Mononuclear cell (primary cell): ENCODE data around the gene PLEK. TPM values are rescaled to one million over a fixed set of nuclear protein-coding genes. Genes with fewer than 3 reads are reported as not detected.
A peak's percentile ranks its signal among the peaks of the same experiment; 100 is the strongest.

ENCODE experiments used
- H3K27me3 ChIP-seq: 2 replicates; pipeline ENCODE4 v1.6.0; 2011; ENCODE audit warnings: low read length, control low read depth; ENCODE audit not compliant: insufficient read depth
- H3K4me1 ChIP-seq: 2 replicates; pipeline ENCODE4 v1.5.1; 2011; ENCODE audit warnings: mild to moderate bottlenecking, low read length, control low read depth; ENCODE audit not compliant: insufficient read depth
- H3K4me3 ChIP-seq: 2 replicates; pipeline ENCODE4 v1.5.1; 2011; ENCODE audit warnings: mild to moderate bottlenecking, low read length, moderate library complexity
- H3K9me3 ChIP-seq: 2 replicates; pipeline ENCODE4 v1.5.1; 2011; ENCODE audit warnings: low read depth, mild to moderate bottlenecking, control low read depth, low read length
- total RNA-seq: library from RNA; depleted of rRNA; stranded (reverse); fragments of >200 nt; gene quantifications from one replicate; pipeline ENCODE4 v1.2.3, GENCODE V29; 2012

The PLEK gene
- 474 TPM for total RNA-seq

GRCh38 chr2:68365087-68365486 is at the start of gene PLEK:
Gene PLEK, plus strand, starts transcription at chr2:68365282. Its CDS starts 70 bp downstream, at chr2:68365352.
- Histone ChIP-seq H3K4me1 (peaks cover 57% of the 10 kb centered on the region), H3K9me3 (no peaks in the 10 kb centered on the region), H3K27me3 (no peaks in the 10 kb centered on the region), H3K4me3 (peak within 1 kb of the TSS; percentile 77)

GRCh38 chr2:68316111-68316510 is 49.0 kb upstream of the PLEK start:
- Histone ChIP-seq H3K27me3 (peaks cover 45% of the 10 kb centered on the region), H3K4me3 (no peak overlapping the region), H3K9me3 (no peaks in the 10 kb centered on the region), H3K4me1 (peaks cover 20% of the 10 kb centered on the region)

- no peaks in the 10 kb centered on the region for H3K9me3 ChIP-seq
- H3K4me3 ChIP-seq: no peak overlapping the region
- H3K27me3 ChIP-seq: peaks cover 41% of the 10 kb centered on the region
- peaks cover 20% of the 10 kb centered on the region for H3K4me1 ChIP-seq
Measured at GRCh38 chr2:68317971-68318913, 46.8 kb upstream of the PLEK start.

GRCh38 chr2:68318914-68319397 is 46.1 kb upstream of the PLEK start:
- no peaks in the 10 kb centered on the region for H3K9me3 ChIP-seq
- peak overlapping the region; percentile 35 for H3K4me3 ChIP-seq
- H3K4me1 ChIP-seq: peaks cover 20% of the 10 kb centered on the region
- H3K27me3 ChIP-seq: peaks cover 41% of the 10 kb centered on the region

- Histone ChIP-seq H3K27me3 (peaks cover 41% of the 10 kb centered on the region), H3K4me3 (peak within 1 kb of the TSS; percentile 35), H3K9me3 (no peaks in the 10 kb centered on the region), H3K4me1 (peaks cover 20% of the 10 kb centered on the region)
Measured at GRCh38 chr2:68319398-68320117, 45.5 kb upstream of the PLEK start, which contains the start of gene CNRIP1. Gene CNRIP1, minus strand, starts transcription at chr2:68319949. Its CDS starts 549 bp downstream, at chr2:68319400.

- Histone ChIP-seq H3K9me3 (no peaks in the 10 kb centered on the region), H3K27me3 (peaks cover 41% of the 10 kb centered on the region), H3K4me1 (peaks cover 20% of the 10 kb centered on the region), H3K4me3 (peak overlapping the region; percentile 35)
Measured at GRCh38 chr2:68320118-68320641, 44.9 kb upstream of the PLEK start.

- Histone ChIP-seq H3K4me3 (no peak overlapping the region), H3K4me1 (peaks cover 4% of the 10 kb centered on the region), H3K9me3 (no peaks in the 10 kb centered on the region), H3K27me3 (peaks cover 9% of the 10 kb centered on the region)
Measured at GRCh38 chr2:68325056-68325455, 40.0 kb upstream of the PLEK start.

GRCh38 chr2:68328901-68329300 is 36.2 kb upstream of the PLEK start:
- H3K27me3 ChIP-seq: no peaks in the 10 kb centered on the region
- no peaks in the 10 kb centered on the region for H3K9me3 ChIP-seq
- no peak overlapping the region for H3K4me3 ChIP-seq
- H3K4me1 ChIP-seq: no peaks in the 10 kb centered on the region

GRCh38 chr2:68330691-68331090 is 34.4 kb upstream of the PLEK start:
- Histone ChIP-seq H3K9me3 (no peaks in the 10 kb centered on the region), H3K4me1 (no peaks in the 10 kb centered on the region), H3K4me3 (no peak overlapping the region), H3K27me3 (no peaks in the 10 kb centered on the region)

- no peaks in the 10 kb centered on the region for H3K4me1 ChIP-seq
- no peaks in the 10 kb centered on the region for H3K9me3 ChIP-seq
- no peaks in the 10 kb centered on the region for H3K27me3 ChIP-seq
- H3K4me3 ChIP-seq: no peak overlapping the region
Measured at GRCh38 chr2:68333009-68333408, 32.1 kb upstream of the PLEK start.

GRCh38 chr2:68333931-68334330 is 31.2 kb upstream of the PLEK start:
- no peaks in the 10 kb centered on the region for H3K9me3 ChIP-seq
- no peaks in the 10 kb centered on the region for H3K27me3 ChIP-seq
- H3K4me1 ChIP-seq: no peaks in the 10 kb centered on the region
- H3K4me3 ChIP-seq: no peak overlapping the region

GRCh38 chr2:68336192-68336591 is 28.9 kb upstream of the PLEK start:
- Histone ChIP-seq H3K4me1 (no peaks in the 10 kb centered on the region), H3K9me3 (no peaks in the 10 kb centered on the region), H3K27me3 (peaks cover 3% of the 10 kb centered on the region), H3K4me3 (no peak overlapping the region)

GRCh38 chr2:68340226-68341061 is 24.6 kb upstream of the PLEK start:
- Histone ChIP-seq H3K9me3 (no peaks in the 10 kb centered on the region), H3K4me3 (no peak overlapping the region), H3K4me1 (peaks cover 15% of the 10 kb centered on the region), H3K27me3 (peaks cover 3% of the 10 kb centered on the region)

GRCh38 chr2:68341062-68341329 is 24.1 kb upstream of the PLEK start:
- Histone ChIP-seq H3K9me3 (no peaks in the 10 kb centered on the region), H3K4me1 (peaks cover 15% of the 10 kb centered on the region), H3K27me3 (peaks cover 3% of the 10 kb centered on the region), H3K4me3 (no peak overlapping the region)
